ENCODE measurements around the gene SLC2A1.

SLC2A1 gene

DNA sequence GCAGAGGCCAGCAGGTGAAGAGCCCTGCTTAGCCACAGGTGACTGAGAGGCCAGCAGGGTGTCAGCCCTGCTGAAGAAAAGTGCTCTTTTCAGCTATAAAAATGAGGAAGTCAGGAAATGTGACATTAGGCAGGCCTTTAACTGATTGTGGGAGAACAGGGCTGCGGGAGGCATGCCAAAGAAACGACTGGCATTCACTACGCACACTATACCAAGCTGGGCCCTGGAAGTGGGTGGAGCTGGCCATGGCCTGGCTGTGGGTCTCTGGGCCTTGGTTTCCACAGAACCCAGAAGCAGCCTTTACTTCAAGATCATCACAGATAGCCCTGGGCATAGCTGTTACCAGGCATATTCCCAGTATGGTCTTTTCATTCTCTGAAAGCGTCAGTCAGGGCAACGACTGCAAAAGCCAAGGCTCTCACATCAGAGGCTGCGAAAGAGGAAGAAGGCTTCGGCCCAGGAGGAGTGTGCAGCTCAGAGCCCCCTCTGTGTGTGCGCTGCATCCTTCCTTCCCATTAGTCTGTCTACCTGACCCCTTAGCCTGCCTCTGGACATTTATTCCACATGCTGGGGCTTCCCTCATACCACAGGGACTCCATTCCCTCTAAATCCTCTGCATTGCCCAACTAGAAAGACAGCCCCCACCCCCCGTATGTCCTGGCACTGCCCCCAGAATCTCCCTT lies 14.3 kb downstream of the SLC2A1 start:
- in situ Hi-C loops (cut with HindIII; ENCODE audit: low sequenced_read_pairs): no loop called here

DNA sequence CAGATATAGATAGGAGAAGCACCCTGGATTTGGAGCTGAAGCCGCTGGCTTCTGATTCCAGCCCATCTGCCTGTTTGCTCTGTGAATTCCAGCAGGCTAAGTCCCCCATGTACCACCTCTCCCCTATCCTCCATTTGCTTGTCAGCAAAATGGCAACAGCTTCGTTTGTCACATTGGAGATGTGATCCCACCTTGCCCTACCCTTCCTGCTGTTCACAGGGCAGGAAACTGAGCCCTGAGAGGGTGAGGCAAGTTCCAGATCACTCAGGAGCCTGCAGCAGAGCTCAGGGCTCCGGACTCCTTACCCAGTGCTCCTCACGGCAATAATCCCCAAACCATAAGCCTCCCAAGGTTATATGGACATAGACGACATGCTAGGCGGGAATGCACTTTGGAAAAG lies 14.9 kb downstream of the SLC2A1 start:
- in situ Hi-C loops (cut with HindIII; ENCODE audit: low sequenced_read_pairs): no loop called here

DNA sequence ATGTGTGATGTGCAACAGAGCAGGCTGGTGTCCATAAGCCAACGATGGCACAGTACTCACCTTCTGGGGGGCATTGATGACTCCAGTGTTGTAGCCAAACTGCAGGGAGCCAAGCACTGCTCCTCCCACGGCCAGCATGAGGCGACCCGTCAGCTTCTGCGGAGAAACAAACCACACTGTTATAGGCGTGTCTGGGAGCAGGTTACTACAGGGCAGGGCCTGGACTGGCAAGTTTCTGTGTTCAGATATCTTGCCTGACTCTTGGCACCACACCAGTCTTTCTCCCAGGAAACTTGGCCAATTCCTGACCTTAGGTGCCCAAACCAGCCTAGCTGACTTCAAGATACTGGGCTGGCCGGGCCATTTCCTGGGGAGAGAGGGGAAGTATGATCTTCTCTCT lies 15.5 kb downstream of the SLC2A1 start:
- in situ Hi-C loops (cut with HindIII; ENCODE audit: low sequenced_read_pairs): no loop called here

- in situ Hi-C loops (cut with HindIII; ENCODE audit: low sequenced_read_pairs): no loop called here
Observed at GRCh38 chr1:42942444-42942843, 16.2 kb downstream of the SLC2A1 start.

DNA sequence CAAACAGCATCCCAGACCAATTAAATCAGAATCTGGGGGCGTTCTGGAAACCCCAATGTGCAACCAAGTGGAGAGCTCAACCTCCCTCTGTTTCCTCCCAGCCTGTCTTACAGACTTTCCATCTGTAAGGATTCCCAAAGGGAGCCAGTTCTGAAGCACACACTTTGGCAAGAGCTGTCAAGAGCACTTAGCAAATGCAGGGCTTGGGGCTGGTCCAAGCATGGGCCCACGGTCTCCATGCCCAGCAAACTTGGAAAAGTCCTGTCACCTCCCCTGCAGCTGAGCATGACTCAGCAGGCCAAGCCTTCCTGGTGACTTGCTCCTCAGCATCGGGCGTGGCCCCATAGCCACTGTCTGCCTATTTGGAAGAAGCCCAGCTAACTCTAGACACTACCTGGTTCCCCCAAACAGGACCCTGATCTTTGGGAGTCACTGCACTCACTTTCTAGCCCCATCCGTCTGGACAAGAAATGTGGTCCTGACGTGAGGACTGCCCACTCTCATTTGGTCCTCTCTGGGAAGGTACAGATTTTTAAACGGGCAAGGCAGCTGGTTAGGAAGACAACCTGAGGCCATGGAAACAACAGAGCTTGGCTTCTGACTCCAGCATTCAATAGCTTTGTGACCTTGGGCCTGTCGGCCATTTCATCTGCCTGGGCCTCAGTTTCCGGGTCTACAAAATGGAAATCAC lies 16.9 kb downstream of the SLC2A1 start:
- in situ Hi-C loops (cut with HindIII; ENCODE audit: low sequenced_read_pairs): no loop called here

GRCh38 chr1:42940851-42941639 lies 17.6 kb downstream of the SLC2A1 start:
- in situ Hi-C loops (cut with HindIII; ENCODE audit: low sequenced_read_pairs): no loop called here

GRCh38 chr1:42938645-42939615 lies 19.7 kb downstream of the SLC2A1 start:
- in situ Hi-C loops (cut with HindIII; ENCODE audit: low sequenced_read_pairs): no loop called here

- in situ Hi-C loops (cut with HindIII; ENCODE audit: low sequenced_read_pairs): no loop called here
Observed at GRCh38 chr1:42937836-42938644, 20.6 kb downstream of the SLC2A1 start.

DNA sequence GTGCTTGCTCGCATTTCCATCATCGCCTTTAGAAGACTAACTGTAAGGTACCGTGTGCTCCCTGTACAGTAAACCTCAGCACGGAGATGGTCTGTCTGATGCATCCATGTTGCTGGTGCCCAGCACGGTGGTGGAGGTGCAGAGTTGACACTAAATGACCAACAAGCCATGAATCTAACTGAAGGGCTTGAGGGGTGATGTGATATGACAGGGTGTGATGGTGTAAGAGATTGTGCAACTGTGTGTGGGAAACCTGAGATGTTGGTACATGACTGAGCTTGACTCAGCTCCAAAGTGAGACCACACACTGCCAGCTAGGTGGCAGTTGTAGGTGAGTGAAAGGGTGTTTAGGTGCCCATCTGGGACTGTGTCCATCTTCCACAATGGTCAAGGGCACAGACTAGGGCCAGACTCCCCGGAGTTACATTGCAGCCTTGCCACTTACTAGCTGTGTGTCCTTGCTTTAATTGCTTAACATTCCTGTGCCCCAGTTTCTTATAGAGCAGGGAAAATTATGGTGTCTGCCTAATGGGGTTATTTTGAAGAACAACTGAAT lies 21.4 kb downstream of the SLC2A1 start:
- in situ Hi-C loops (cut with HindIII; ENCODE audit: low sequenced_read_pairs): no loop called here

DNA sequence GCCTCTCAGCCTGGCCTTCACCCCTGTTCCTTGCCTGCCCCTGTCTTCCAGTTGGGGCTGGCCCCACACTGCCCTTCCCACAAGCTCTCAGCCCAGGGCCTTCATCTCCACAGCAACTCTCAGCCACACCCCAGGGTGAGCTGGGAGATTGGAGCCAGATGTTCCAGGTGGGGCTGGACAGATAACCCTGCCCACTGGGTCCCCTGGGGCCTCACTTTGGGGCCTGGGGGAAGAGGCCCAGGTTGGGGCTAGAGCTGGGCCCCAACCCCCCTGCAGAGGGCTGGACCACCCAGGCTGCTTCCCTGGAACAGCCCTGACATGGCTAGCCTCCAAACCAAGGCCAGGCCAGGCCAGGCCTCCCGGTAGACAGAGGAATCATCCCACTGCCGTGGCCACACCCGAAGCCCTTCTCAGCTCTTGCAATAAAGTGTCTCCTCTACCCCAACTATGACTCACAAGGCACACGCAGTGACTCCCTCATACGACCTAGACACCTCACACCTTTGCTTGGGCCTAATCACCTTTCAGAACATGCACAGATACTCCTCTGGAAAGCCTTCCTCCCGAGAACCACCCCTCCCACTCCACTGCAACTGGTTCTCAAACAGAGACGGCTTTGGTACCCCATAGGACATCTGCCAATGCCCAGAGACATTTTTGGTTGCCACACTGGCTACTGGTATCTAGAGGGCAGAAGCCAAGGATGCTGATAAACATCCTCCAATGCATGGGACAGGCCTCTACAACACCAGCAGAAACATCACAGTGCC lies 22.2 kb downstream of the SLC2A1 start:
- in situ Hi-C loops (cut with HindIII; ENCODE audit: low sequenced_read_pairs): no loop called here

GRCh38 chr1:42935971-42936308 lies 22.7 kb downstream of the SLC2A1 start:
- in situ Hi-C loops (cut with HindIII; ENCODE audit: low sequenced_read_pairs): no loop called here

DNA sequence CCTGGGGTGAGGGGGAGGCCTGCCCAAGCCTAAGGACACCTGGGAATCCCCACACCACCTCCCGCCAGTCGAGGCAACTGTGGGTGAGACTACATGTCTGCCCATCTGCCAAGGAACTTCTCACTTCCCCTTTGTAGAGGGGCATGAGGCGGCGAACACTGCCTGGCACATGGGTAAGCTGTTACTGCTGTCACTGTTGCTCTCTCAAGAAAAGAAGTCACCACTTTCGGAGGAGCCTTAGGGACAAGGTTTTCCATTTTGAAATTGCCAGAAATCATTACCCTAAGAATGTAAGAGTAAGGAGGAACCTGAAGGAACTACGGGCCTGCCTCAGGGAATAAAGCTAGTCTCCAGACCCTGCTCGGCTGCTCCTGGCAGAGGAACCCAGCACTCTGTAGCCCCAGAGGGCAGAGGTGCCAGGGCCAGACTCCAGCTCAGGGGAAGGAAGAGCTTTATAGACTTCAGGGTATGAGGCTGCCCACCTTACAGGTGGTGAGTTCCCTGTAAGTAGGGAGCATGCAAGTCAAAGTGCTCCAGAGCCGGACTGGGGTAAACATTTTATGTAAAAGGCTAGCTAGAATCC lies 23.3 kb downstream of the SLC2A1 start:
- in situ Hi-C loops (cut with HindIII; ENCODE audit: low sequenced_read_pairs): no loop called here

- in situ Hi-C loops (cut with HindIII; ENCODE audit: low sequenced_read_pairs): no loop called here
Observed at GRCh38 chr1:42934541-42935312, 23.9 kb downstream of the SLC2A1 start.

- in situ Hi-C loops (cut with HindIII; ENCODE audit: low sequenced_read_pairs): no loop called here
Observed at GRCh38 chr1:42933610-42934491, 24.8 kb downstream of the SLC2A1 start.

- in situ Hi-C loops (cut with HindIII; ENCODE audit: low sequenced_read_pairs): no loop called here
Observed at GRCh38 chr1:42933060-42933586, 25.5 kb downstream of the SLC2A1 start.

DNA sequence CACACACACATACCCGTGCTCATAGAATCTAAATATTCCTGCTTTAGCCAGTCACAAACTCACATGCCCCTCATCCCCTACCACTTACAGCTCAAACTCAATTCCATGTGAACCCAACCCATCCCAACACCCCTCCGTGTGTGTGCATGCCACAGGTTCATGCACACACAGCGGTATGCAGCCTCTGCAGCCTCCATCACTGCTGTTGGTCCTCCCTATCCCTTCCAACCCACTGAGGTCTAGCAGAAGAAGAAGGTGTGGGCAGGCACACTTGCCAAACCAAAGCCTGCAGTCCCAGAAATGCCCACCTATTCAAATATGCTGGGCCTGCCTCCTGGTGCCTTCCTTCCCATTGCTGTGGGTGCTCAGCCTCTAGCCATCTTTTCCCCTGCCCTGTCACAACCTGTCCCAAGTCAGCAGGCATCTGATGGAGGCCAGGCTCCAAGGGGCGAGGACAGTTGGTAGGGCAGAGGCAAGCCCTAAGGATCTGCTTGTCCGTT lies 26.2 kb downstream of the SLC2A1 start:
- in situ Hi-C loops (cut with HindIII; ENCODE audit: low sequenced_read_pairs): no loop called here

Data from endothelial cell of hepatic sinusoid (primary cell).